22Rv1 (cell line): Measurements from ENCODE around the gene MYL6.

Experiments
- H3K27ac ChIP-seq: fragments of 450-650 bp; 2 replicates; pipeline ENCODE4 v1.5.1; 2017
- ZFX ChIP-seq: fragments of 450-650 bp; IDR thresholded peaks from 2 replicates; pipeline ENCODE4 v1.6.1; 2017; ENCODE audit warnings: antibody characterized with exemption, borderline replicate concordance
- TF ChIP-seq, protein P1 (sequence below): fragments of 450-650 bp; IDR thresholded peaks from 2 replicates; pipeline ENCODE4 v1.5.1; 2017; ENCODE audit warnings: mild to moderate bottlenecking

The MYL6 gene

GRCh38 chr12:56146492-56147460 lies 11.4 kb upstream of the MYL6 start:
- H3K27ac ChIP-seq: peak overlapping the region; percentile 38
- no peak for TF ChIP-seq ZFX
- TF ChIP-seq, protein P1, sequence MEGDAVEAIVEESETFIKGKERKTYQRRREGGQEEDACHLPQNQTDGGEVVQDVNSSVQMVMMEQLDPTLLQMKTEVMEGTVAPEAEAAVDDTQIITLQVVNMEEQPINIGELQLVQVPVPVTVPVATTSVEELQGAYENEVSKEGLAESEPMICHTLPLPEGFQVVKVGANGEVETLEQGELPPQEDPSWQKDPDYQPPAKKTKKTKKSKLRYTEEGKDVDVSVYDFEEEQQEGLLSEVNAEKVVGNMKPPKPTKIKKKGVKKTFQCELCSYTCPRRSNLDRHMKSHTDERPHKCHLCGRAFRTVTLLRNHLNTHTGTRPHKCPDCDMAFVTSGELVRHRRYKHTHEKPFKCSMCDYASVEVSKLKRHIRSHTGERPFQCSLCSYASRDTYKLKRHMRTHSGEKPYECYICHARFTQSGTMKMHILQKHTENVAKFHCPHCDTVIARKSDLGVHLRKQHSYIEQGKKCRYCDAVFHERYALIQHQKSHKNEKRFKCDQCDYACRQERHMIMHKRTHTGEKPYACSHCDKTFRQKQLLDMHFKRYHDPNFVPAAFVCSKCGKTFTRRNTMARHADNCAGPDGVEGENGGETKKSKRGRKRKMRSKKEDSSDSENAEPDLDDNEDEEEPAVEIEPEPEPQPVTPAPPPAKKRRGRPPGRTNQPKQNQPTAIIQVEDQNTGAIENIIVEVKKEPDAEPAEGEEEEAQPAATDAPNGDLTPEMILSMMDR: no peak

DNA sequence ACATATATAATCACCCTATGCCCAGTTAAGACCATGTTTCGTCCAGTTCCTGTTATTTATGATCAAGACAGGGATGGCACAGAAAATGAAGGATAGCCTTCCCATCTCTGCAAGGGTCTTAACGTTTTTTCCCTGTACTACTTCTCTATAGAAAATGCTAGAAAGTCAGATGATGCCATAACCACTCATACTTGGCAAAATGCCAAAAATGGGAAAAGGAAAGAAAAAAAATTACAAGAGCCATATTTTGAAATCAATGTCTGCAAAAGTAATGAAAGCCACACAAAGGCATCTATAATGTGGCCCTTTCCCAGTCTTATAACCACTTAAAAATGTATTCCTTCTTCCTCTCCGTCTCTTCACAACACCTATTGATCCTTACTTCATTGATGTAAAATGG lies 7.6 kb upstream of the MYL6 start:
- TF ChIP-seq, protein P1: no peak
- no peak for TF ChIP-seq ZFX
- peak overlapping the region; percentile 99 for H3K27ac ChIP-seq

- TF ChIP-seq, protein P1: peak; percentile 74
- TF ChIP-seq ZFX: no peak
- H3K27ac ChIP-seq: peak overlapping the region; percentile 99
Observed at GRCh38 chr12:56151672-56152131, 6.5 kb upstream of the MYL6 start.

DNA sequence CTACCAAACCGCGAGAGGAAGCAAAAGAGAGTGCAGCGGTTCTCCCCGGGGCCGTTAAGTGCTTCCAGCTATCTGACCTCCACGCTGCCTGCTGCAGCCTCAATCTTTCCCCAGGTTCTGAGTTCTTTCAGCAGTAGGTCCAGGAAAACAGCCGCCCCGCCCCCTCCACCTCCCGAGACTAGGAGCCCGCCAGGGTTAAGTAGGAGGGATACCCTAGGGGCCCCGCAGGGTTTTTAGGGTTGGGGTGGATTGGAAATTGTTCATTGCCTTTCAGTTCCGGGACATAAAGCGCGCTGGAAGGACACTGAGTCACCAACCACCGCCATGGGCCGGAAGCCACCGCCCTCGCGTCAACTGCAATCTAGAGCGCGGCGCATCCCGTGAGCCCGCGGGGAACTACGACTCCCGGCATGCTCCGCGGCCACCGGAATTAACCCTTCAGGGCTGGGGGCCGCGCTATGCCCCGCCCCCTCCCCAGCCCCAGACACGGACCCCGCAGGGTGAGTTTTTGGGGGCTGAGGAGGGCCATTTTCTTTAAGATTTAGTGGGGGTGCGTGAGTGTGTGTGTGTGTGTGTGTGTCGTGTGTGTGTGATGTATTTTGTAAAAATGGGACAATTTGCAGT lies 5.9 kb upstream of the MYL6 start, which contains the start of gene MYL6B:
Gene MYL6B (plus strand): TSS at position 456 of the 624 bp plus-strand sequence. CDS start 1,332 bp downstream, outside the sequence.
- TF ChIP-seq, protein P1: no peak
- no peak for TF ChIP-seq ZFX
- peak within 1 kb of the TSS; percentile 99 for H3K27ac ChIP-seq

GRCh38 chr12:56152756-56153677 lies 5.1 kb upstream of the MYL6 start:
- peak overlapping the region; percentile 99 for H3K27ac ChIP-seq
- TF ChIP-seq, protein P1: no peak
- no peak for TF ChIP-seq ZFX

DNA sequence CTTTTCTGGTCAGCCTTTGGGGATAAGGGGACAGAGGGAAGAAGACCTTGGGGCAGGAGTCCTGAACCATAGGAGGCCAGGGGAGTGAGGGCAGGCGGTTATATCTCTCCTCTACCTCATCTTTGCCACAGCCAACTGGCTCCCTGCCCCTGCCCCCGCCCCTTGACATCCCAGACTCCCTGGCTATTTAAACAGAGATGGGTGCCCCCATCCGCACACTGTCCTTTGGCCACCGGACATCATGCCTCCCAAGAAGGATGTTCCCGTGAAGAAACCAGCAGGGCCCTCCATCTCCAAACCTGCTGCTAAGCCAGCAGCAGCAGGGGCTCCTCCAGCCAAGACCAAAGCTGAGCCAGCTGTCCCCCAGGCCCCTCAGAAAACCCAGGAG lies 4.5 kb upstream of the MYL6 start:
- TF ChIP-seq, protein P1: no peak
- TF ChIP-seq ZFX: no peak
- H3K27ac ChIP-seq: peak overlapping the region; percentile 99; the same call in 1 of the 2 replicates
